ENCODE measurements around the gene LIAS. TPM values are rescaled to one million over a fixed set of nuclear protein-coding genes. Genes with fewer than 3 reads are reported as not detected.
"Not testable (repeated sequence)": the region's sequence is repeated elsewhere in the genome, so short reads cannot be mapped to it uniquely, and the experiment has no call there.

Gene LIAS
- total and polyA plus RNA-seq, 4 donors, result 8.6 to 26.7 (median 12.5) TPM

- WGBS, 2 donors, result 43 to 48% methylated on average over 2 of the region's 2 CpGs
- ATAC-seq (ENCODE audit: insufficient read depth, low FRiP score) (no peak), DNase-seq (peak in 1 of 3 donors; percentile 34)
- H3K9me3 ChIP-seq (ENCODE audit: control insufficient read depth in 4 of 4, insufficient read depth in 3 of 4, low read length in 3 of 4), result no peaks in the 10 kb centered on the region
- no peak overlapping the region for H3K27ac ChIP-seq (ENCODE audit: low read depth in 1 of 2, low read length in 1 of 2)
- H3K27me3 ChIP-seq (ENCODE audit: control insufficient read depth in 3 of 3, insufficient read depth in 3 of 3, low read length in 2 of 3), result no peaks in the 10 kb centered on the region
- peaks cover 0 to 2% (median 0%) of the 10 kb centered on the region in 5 donors for H3K4me1 ChIP-seq (ENCODE audit: control insufficient read depth in 5 of 5, insufficient read depth in 5 of 5, low read length in 5 of 5)
- H3K4me3 ChIP-seq, result no peak overlapping the region
- H3K9ac ChIP-seq (ENCODE audit: insufficient read depth in 1 of 2, low read length in 2 of 2), result no peak overlapping the region
- H3K36me3 ChIP-seq (ENCODE audit: control insufficient read depth in 4 of 4, insufficient read depth in 4 of 4, low read length in 4 of 4), result no peaks in the 10 kb centered on the region
- TF ChIP-seq, protein P1, sequence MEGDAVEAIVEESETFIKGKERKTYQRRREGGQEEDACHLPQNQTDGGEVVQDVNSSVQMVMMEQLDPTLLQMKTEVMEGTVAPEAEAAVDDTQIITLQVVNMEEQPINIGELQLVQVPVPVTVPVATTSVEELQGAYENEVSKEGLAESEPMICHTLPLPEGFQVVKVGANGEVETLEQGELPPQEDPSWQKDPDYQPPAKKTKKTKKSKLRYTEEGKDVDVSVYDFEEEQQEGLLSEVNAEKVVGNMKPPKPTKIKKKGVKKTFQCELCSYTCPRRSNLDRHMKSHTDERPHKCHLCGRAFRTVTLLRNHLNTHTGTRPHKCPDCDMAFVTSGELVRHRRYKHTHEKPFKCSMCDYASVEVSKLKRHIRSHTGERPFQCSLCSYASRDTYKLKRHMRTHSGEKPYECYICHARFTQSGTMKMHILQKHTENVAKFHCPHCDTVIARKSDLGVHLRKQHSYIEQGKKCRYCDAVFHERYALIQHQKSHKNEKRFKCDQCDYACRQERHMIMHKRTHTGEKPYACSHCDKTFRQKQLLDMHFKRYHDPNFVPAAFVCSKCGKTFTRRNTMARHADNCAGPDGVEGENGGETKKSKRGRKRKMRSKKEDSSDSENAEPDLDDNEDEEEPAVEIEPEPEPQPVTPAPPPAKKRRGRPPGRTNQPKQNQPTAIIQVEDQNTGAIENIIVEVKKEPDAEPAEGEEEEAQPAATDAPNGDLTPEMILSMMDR (IDR thresholded peaks at IDR 0.05; ENCODE audit: control extremely low read depth, extremely low read depth), result no peak
These were observed 43.1 kb upstream of the LIAS start for GRCh38 chr4:39415678-39416283.

DNA sequence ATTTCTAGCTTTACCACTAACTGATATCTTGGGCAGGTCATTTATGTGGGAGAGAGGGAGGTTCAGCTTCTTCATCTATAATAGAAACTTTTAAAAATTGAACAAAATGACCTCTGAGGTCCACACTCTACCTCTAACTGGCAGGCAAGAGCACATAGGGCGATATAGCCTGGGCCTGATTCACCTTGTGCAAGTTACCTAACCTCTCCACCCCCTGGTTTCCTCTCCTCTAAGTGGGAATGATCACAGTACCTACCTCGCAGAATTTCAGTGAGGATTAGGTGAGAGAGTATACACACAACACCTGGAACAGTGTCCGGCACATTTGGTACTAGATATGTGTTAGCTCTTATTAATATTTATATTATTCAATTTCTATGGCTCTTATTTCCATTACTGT, 36.6 kb upstream of the LIAS start:
- Histone ChIP-seq H3K27ac (ENCODE audit: low read depth in 1 of 2, low read length in 1 of 2) (no peak overlapping the region), H3K9me3 (ENCODE audit: control insufficient read depth in 4 of 4, insufficient read depth in 3 of 4, low read length in 3 of 4) (no peaks in the 10 kb centered on the region), H3K36me3 (ENCODE audit: control insufficient read depth in 4 of 4, insufficient read depth in 4 of 4, low read length in 4 of 4) (no peaks in the 10 kb centered on the region), H3K4me1 (ENCODE audit: control insufficient read depth in 5 of 5, insufficient read depth in 5 of 5, low read length in 5 of 5) (no peaks in the 10 kb centered on the region), H3K9ac (ENCODE audit: insufficient read depth in 1 of 2, low read length in 2 of 2) (no peak overlapping the region), H3K27me3 (ENCODE audit: control insufficient read depth in 3 of 3, insufficient read depth in 3 of 3, low read length in 2 of 3) (no peaks in the 10 kb centered on the region), H3K4me3 (no peak overlapping the region)
- DNase-seq (no peak), ATAC-seq (ENCODE audit: insufficient read depth, low FRiP score) (no peak)
- WGBS, 2 donors, result 95% methylated on average over 3 of the region's 3 CpGs
- TF ChIP-seq, protein P1 (IDR thresholded peaks at IDR 0.05; ENCODE audit: control extremely low read depth, extremely low read depth), result no peak

- not testable (repeated sequence) for H3K36me3 ChIP-seq (ENCODE audit: control insufficient read depth in 4 of 4, insufficient read depth in 4 of 4, low read length in 4 of 4); H3K9me3 ChIP-seq (ENCODE audit: control insufficient read depth in 4 of 4, insufficient read depth in 3 of 4, low read length in 3 of 4); H3K27ac ChIP-seq (ENCODE audit: low read depth in 1 of 2, low read length in 1 of 2); DNase-seq; ATAC-seq (ENCODE audit: insufficient read depth, low FRiP score); H3K4me1 ChIP-seq (ENCODE audit: control insufficient read depth in 5 of 5, insufficient read depth in 5 of 5, low read length in 5 of 5); H3K9ac ChIP-seq (ENCODE audit: insufficient read depth in 1 of 2, low read length in 2 of 2); H3K4me3 ChIP-seq; H3K27me3 ChIP-seq (ENCODE audit: control insufficient read depth in 3 of 3, insufficient read depth in 3 of 3, low read length in 2 of 3)
- WGBS, 2 donors, result 90 to 94% methylated on average over 1 of the region's 1 CpG
These were observed 33.6 kb upstream of the LIAS start for GRCh38 chr4:39425297-39425696.

GRCh38 chr4:39426728-39427127, 32.1 kb upstream of the LIAS start:
- Histone ChIP-seq H3K4me3 (no peak overlapping the region), H3K27ac (ENCODE audit: low read depth in 1 of 2, low read length in 1 of 2) (no peak overlapping the region), H3K4me1 (ENCODE audit: control insufficient read depth in 5 of 5, insufficient read depth in 5 of 5, low read length in 5 of 5) (no peaks in the 10 kb centered on the region), H3K27me3 (ENCODE audit: control insufficient read depth in 3 of 3, insufficient read depth in 3 of 3, low read length in 2 of 3) (no peaks in the 10 kb centered on the region), H3K36me3 (ENCODE audit: control insufficient read depth in 4 of 4, insufficient read depth in 4 of 4, low read length in 4 of 4) (no peaks in the 10 kb centered on the region), H3K9ac (ENCODE audit: insufficient read depth in 1 of 2, low read length in 2 of 2) (no peak overlapping the region), H3K9me3 (ENCODE audit: control insufficient read depth in 4 of 4, insufficient read depth in 3 of 4, low read length in 3 of 4) (no peaks in the 10 kb centered on the region)
- TF ChIP-seq, protein P1 (IDR thresholded peaks at IDR 0.05; ENCODE audit: control extremely low read depth, extremely low read depth), result no peak
- WGBS, 2 donors, result 91 to 96% methylated on average over 1 of the region's 1 CpG
- DNase-seq (no peak), ATAC-seq (ENCODE audit: insufficient read depth, low FRiP score) (no peak)

Measured in lung (tissue), 12 donors.